HG02970 (cell line): ENCODE data around the gene CALHM4.

Experiments used
- ATAC-seq: cut with Tn5 transposase; IDR thresholded peaks from one replicate; pipeline ENCODE4 v1.9.1; 2021; ENCODE audit warnings: mild to moderate bottlenecking, moderate library complexity, moderate number of reproducible peaks; ENCODE audit not compliant: unreplicated experiment, low FRiP score

The CALHM4 gene

GRCh38 chr6:116535109-116535508, 18.4 kb upstream of the CALHM4 start:
- no peak for ATAC-seq

- no peak for ATAC-seq
Measured at GRCh38 chr6:116536216-116536621, 17.3 kb upstream of the CALHM4 start.

- no peak for ATAC-seq
Measured at GRCh38 chr6:116542426-116542825, 11.1 kb upstream of the CALHM4 start.

GRCh38 chr6:116543149-116543548, 10.4 kb upstream of the CALHM4 start:
- no peak for ATAC-seq

- ATAC-seq: no peak
Measured at GRCh38 chr6:116545651-116546050, 7.9 kb upstream of the CALHM4 start, which contains the start of gene TRAPPC3L. TRAPPC3L (minus strand) TSS chr6:116545684; CDS start chr6:116545514, 170 bp downstream.

GRCh38 chr6:116547358-116547757, 6.2 kb upstream of the CALHM4 start:
- ATAC-seq: no peak

- no peak for ATAC-seq
Measured at GRCh38 chr6:116550796-116551195, 2.8 kb upstream of the CALHM4 start.

GRCh38 chr6:116556065-116556464, 2.5 kb downstream of the CALHM4 start:
- no peak for ATAC-seq

- no peak for ATAC-seq
Measured at GRCh38 chr6:116556814-116557415, 3.4 kb downstream of the CALHM4 start.

GRCh38 chr6:116557893-116558292, 4.3 kb downstream of the CALHM4 start:
- ATAC-seq: no peak

GRCh38 chr6:116560130-116560529, 6.6 kb downstream of the CALHM4 start:
- ATAC-seq: no peak

GRCh38 chr6:116561377-116562018, 7.9 kb downstream of the CALHM4 start:
- ATAC-seq: no peak

- no peak for ATAC-seq
Measured at GRCh38 chr6:116562019-116562403, 8.5 kb downstream of the CALHM4 start.

GRCh38 chr6:116562614-116563013, 9.1 kb downstream of the CALHM4 start:
- no peak for ATAC-seq

GRCh38 chr6:116563830-116564229, 10.3 kb downstream of the CALHM4 start:
- ATAC-seq: no peak

- ATAC-seq: no peak
Measured at GRCh38 chr6:116564311-116564710, 10.8 kb downstream of the CALHM4 start.

GRCh38 chr6:116564921-116565872, 11.6 kb downstream of the CALHM4 start:
- ATAC-seq: no peak

GRCh38 chr6:116568111-116568510, 14.6 kb downstream of the CALHM4 start:
- ATAC-seq: no peak

- ATAC-seq: no peak
Measured at GRCh38 chr6:116568821-116569755, 15.5 kb downstream of the CALHM4 start.
